GM21825 (cell line): Measurements from ENCODE around the gene ARFGEF2.
"Not testable (repeated sequence)": the region's sequence is repeated elsewhere in the genome, so short reads cannot be mapped to it uniquely, and the experiment has no call there.

ENCODE experiments used
- ATAC-seq: cut with Tn5 transposase; IDR thresholded peaks from one replicate; pipeline ENCODE4 v1.9.1; 2021; ENCODE audit warnings: mild to moderate bottlenecking, moderate library complexity; ENCODE audit not compliant: unreplicated experiment

The ARFGEF2 gene

GRCh38 chr20:49046087-49046900 is 124.8 kb downstream of the ARFGEF2 start, which contains the start of gene CSE1L:
CSE1L (plus strand) TSS chr20:49046312; CDS start chr20:49058464, 12,152 bp downstream.
- peak; percentile 81 for ATAC-seq

DNA sequence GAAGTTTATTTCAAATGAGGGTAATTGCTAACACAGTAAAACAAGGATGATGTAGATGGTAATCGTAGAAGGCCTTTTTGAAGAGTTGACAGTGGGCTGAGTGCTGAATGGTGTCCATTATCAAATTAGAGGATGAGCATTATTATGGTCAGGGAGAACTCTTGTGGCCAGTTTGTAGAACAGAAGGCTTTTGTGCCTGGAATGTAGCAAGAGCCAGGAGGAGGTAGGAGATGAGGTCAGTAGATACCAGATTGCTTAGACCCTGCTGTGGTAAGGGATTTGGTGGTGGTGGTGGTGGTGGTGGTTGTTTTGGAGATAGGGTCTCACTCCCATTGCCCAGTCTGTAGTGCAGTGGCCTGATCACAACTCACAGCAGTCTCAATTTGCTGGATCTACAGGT is 130.8 kb downstream of the ARFGEF2 start:
- no peak for ATAC-seq

GRCh38 chr20:49054056-49054643 is 132.6 kb downstream of the ARFGEF2 start:
- ATAC-seq = no peak

GRCh38 chr20:49063279-49063678 is 141.8 kb downstream of the ARFGEF2 start:
- no peak for ATAC-seq

GRCh38 chr20:49074521-49074920 is 153.0 kb downstream of the ARFGEF2 start:
- ATAC-seq = no peak

DNA sequence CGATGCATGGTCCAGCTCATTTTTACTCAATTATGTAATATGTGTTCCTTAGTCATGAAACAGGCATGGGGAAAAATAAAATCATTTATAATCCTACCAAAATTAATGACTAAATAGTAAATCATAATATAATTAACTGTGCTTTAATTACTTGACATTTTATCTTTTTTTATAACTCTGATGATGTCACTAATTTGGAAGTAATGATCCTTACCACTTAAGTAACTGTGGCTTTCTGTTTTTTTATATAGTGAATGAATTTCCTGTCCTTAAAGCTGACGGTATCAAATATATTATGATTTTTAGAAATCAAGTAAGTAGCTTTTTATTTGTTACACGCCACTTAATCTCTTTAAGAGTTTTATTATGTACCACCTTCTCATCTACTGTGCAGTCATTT is 156.8 kb downstream of the ARFGEF2 start:
- no peak for ATAC-seq

GRCh38 chr20:49082295-49082694 is 160.8 kb downstream of the ARFGEF2 start:
- not testable (repeated sequence) for ATAC-seq
